HG03565 (cell line): ENCODE results near the gene ZFP3.
"Not testable (repeated sequence)": the region's sequence is repeated elsewhere in the genome, so short reads cannot be mapped to it uniquely, and the experiment has no call there.

Source experiments
- ATAC-seq: cut with Tn5 transposase; IDR thresholded peaks from one replicate; pipeline ENCODE4 v1.9.1; 2021; ENCODE audit warnings: mild to moderate bottlenecking, moderate library complexity; ENCODE audit not compliant: unreplicated experiment

Gene ZFP3

GRCh38 chr17:5077275-5077674 lies 992 bp upstream of the ZFP3 start:
- not testable (repeated sequence) for ATAC-seq

GRCh38 chr17:5077781-5078105 lies 524 bp upstream of the ZFP3 start:
- ATAC-seq: no peak

GRCh38 chr17:5080591-5080990 lies 2.3 kb downstream of the ZFP3 start:
- no peak for ATAC-seq

- ATAC-seq: no peak
Measured at GRCh38 chr17:5092218-5093010, 14.1 kb downstream of the ZFP3 start.

GRCh38 chr17:5096731-5097100 lies 18.4 kb downstream of the ZFP3 start:
- no peak for ATAC-seq

GRCh38 chr17:5097101-5097834 lies 19.0 kb downstream of the ZFP3 start:
- no peak for ATAC-seq

- ATAC-seq: no peak
Measured at GRCh38 chr17:5099271-5099670, 21.0 kb downstream of the ZFP3 start.

- no peak for ATAC-seq
Measured at GRCh38 chr17:5100832-5101231, 22.6 kb downstream of the ZFP3 start.

- no peak for ATAC-seq
Measured at GRCh38 chr17:5110816-5111215, 32.5 kb downstream of the ZFP3 start.

- ATAC-seq: peak; percentile 87
Measured at GRCh38 chr17:5111402-5112204, 33.3 kb downstream of the ZFP3 start, which contains the start of gene ZNF232. ZNF232 (minus strand) TSS chr17:5111878; CDS start chr17:5111822, 56 bp downstream.

- no peak for ATAC-seq
Measured at GRCh38 chr17:5115673-5116651, 37.7 kb downstream of the ZFP3 start, which contains the start of gene USP6. USP6 (plus strand) TSS chr17:5116032; CDS start chr17:5130368, 14,336 bp downstream.

GRCh38 chr17:5118219-5118618 lies 40.0 kb downstream of the ZFP3 start:
- ATAC-seq: no peak

- no peak for ATAC-seq
Measured at GRCh38 chr17:5120036-5120435, 41.8 kb downstream of the ZFP3 start.

- ATAC-seq: not testable (repeated sequence)
Measured at GRCh38 chr17:5120436-5121185, 42.3 kb downstream of the ZFP3 start.

GRCh38 chr17:5121186-5121841 lies 43.0 kb downstream of the ZFP3 start:
- ATAC-seq: no peak

GRCh38 chr17:5122056-5122455 lies 43.8 kb downstream of the ZFP3 start:
- not testable (repeated sequence) for ATAC-seq

- no peak for ATAC-seq
Measured at GRCh38 chr17:5122586-5123342, 44.5 kb downstream of the ZFP3 start.
